Loucy (cell line): Measurements from ENCODE around the gene FTO.

ENCODE experiments used
- CTCF ChIP-seq: fragments of 200-600 bp; sonication (generic); conservative IDR thresholded peaks from 2 replicates; pipeline ENCODE4 v1.5.1; 2014; ENCODE audit warnings: mild to moderate bottlenecking, antibody characterized with exemption, low read length
- EZH2phosphoT487 ChIP-seq: fragments of 200-600 bp; IDR thresholded peaks from 2 replicates; pipeline ENCODE4 v1.6.1; 2018; ENCODE audit warnings: antibody characterized with exemption, mild to moderate bottlenecking, moderate library complexity, borderline replicate concordance

DNA sequence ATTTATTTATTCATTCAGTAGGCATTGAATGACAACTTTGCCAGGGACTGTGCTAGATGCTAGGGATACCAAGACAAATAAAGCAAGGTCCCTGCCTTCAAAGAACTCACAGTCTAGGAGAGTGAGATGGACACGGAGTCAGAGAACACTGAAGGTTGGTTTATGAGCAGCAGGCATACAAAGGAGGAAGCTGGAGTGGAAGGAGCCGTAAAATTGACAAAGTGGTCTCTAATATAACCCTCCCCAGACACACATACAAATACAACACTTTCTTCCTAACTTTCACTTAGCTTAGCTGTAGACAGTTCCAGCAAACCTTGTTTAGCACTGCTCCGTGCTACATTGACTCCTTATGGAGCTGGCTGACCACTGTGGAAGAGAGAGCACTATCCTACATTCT lies 353.0 kb downstream of the FTO start:
- TF ChIP-seq CTCF (no peak), EZH2phosphoT487 (no peak)
